Tibial artery (tissue), 4 donors: ENCODE data around the gene CYP39A1.
A peak's percentile ranks its signal among the peaks of the same experiment; 100 is the strongest.

Source experiments
- DNase-seq, 2 donors: peaks; one replicate each; pipeline ENCODE4 v3.0.0-alpha.2; 2019
- H3K27ac ChIP-seq, 2 donors: fragments of 200-600 bp; sonication (generic) in 1 of 2; 1 replicate in 1 of 2; 2 replicates in 1 of 2; pipeline ENCODE4 v1.5.1; 2018 to 2019; ENCODE audit warnings: mild to moderate bottlenecking in 1 of 2
- H3K27me3 ChIP-seq, 2 donors: fragments of 200-600 bp; sonication (generic) in 1 of 2; one replicate each; pipeline versions ENCODE4 v1.5.1 to v1.6.0; 2016 to 2019
- H3K36me3 ChIP-seq, 3 donors: fragments of 200-600 bp; sonication (generic) in 2 of 3; one replicate each; pipeline ENCODE4 v1.5.1; 2016 to 2019; ENCODE audit warnings: mild to moderate bottlenecking in 2 of 3
- H3K4me1 ChIP-seq, 4 donors: fragments of 200-600 bp; sonication (generic) in 2 of 4; 1 replicate in 3 of 4; 2 replicates in 1 of 4; pipeline ENCODE4 v1.5.1; 2016 to 2019
- H3K4me3 ChIP-seq, 2 donors: fragments of 200-600 bp; sonication (generic) in 1 of 2; 1 replicate in 1 of 2; 2 replicates in 1 of 2; pipeline ENCODE4 v1.5.1; 2018 to 2019; ENCODE audit warnings: mild to moderate bottlenecking in 2 of 2
- H3K9me3 ChIP-seq, 3 donors: fragments of 200-600 bp; sonication (generic) in 1 of 3; one replicate each; pipeline ENCODE4 v1.5.1; 2016 to 2019
- intact Hi-C: fragments of 100-400 bp; cut with DNase I; formaldehyde crosslinking; loops from one replicate; pipeline ENCODE4 v1.15.0; 2023; ENCODE audit warnings: low total_unique reads
- TF ChIP-seq, protein P1 (sequence below), 2 experiments: fragments of 200-600 bp in 1 of 2; fragments of 450-650 bp in 1 of 2; IDR thresholded peaks; one replicate each; pipeline ENCODE4 v1.5.1; 2017 to 2019; ENCODE audit warnings: antibody characterized with exemption in 2 of 2, mild to moderate bottlenecking in 1 of 2, moderate library complexity in 1 of 2

CYP39A1 gene

GRCh38 chr6:46606338-46606737, 46.3 kb downstream of the CYP39A1 start:
- H3K9me3 ChIP-seq = no peaks in the 10 kb centered on the region
- peak overlapping the region in 1 of 2 donors; percentile 16 for H3K27ac ChIP-seq
- H3K4me3 ChIP-seq = no peak overlapping the region
- no peaks in the 10 kb centered on the region for H3K36me3 ChIP-seq
- DNase-seq = no peak
- H3K4me1 ChIP-seq = peaks cover 0 to 27% (median 8%) of the 10 kb centered on the region in 4 donors
- TF ChIP-seq, protein P1, sequence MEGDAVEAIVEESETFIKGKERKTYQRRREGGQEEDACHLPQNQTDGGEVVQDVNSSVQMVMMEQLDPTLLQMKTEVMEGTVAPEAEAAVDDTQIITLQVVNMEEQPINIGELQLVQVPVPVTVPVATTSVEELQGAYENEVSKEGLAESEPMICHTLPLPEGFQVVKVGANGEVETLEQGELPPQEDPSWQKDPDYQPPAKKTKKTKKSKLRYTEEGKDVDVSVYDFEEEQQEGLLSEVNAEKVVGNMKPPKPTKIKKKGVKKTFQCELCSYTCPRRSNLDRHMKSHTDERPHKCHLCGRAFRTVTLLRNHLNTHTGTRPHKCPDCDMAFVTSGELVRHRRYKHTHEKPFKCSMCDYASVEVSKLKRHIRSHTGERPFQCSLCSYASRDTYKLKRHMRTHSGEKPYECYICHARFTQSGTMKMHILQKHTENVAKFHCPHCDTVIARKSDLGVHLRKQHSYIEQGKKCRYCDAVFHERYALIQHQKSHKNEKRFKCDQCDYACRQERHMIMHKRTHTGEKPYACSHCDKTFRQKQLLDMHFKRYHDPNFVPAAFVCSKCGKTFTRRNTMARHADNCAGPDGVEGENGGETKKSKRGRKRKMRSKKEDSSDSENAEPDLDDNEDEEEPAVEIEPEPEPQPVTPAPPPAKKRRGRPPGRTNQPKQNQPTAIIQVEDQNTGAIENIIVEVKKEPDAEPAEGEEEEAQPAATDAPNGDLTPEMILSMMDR (IDR thresholded peaks at IDR 0.05) = no peak
- intact Hi-C loops = no loop called here
- H3K27me3 ChIP-seq = no peaks in the 10 kb centered on the region

DNA sequence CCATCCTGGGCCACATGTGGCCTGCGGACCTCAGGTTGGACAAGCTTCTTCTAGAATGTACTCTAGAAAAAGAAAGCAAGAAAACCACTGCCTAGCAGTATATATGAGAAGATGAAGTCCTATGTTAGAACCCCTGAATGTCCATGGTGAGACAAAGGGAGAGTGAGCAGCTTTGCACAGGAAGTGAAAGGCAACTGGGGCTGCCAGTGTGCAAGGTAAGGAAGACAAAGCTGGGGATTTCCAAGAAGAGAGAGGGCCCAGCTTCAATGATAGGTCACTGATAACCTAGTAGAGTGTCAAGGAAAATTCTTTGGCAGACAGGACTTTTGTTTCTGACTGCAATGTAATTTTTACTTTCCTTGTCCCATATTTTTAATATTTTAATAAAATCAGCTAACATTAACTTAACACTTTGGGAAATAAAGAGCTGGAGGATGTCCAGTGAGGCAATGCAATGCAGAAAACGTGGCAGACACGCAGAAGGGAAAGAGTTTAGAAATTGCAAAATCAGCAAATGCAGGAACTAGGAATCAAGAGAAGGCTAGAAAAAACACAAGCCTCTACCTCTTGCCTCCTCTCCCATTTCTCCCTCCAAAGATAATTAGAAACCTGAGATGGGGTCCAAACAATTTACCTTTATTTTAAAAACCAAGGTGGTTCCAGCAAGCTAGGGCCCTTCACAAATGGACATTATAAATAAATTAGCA, 47.4 kb downstream of the CYP39A1 start:
- Histone ChIP-seq H3K36me3 (no peaks in the 10 kb centered on the region), H3K27ac (peak overlapping the region in 1 of 2 donors; percentile 16), H3K4me3 (no peak overlapping the region), H3K9me3 (no peaks in the 10 kb centered on the region), H3K4me1 (peaks cover 0 to 27% (median 8%) of the 10 kb centered on the region in 4 donors), H3K27me3 (no peaks in the 10 kb centered on the region)
- TF ChIP-seq, protein P1 (IDR thresholded peaks at IDR 0.05) = no peak
- no peak for DNase-seq
- intact Hi-C loops = no loop called here

DNA sequence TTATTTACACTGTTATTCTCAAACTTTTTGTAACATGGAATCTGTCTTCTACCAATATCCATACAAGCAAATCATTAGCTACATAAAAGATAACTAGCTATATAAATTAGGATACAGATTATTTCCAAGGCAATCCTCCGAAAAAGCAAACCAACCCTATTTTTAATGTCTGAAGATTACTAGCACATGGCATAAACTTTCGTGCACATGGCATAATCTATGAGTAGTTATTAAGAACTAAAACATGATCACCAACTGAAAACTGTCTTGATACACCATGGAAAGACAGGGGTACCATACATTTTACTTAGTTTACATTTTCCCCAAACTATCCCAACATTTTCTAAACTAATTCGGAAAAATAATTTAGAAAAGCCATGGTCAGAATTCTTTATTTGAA, 54.4 kb downstream of the CYP39A1 start:
- Histone ChIP-seq H3K27me3 (no peaks in the 10 kb centered on the region), H3K4me3 (no peak overlapping the region), H3K36me3 (peaks cover 0 to 6% (median 0%) of the 10 kb centered on the region in 3 donors), H3K9me3 (peaks cover 0 to 5% (median 0%) of the 10 kb centered on the region in 3 donors), H3K27ac (no peak overlapping the region), H3K4me1 (peaks cover 0 to 8% (median 0%) of the 10 kb centered on the region in 4 donors)
- intact Hi-C loops = no loop called here
- DNase-seq = no peak
- TF ChIP-seq, protein P1 (IDR thresholded peaks at IDR 0.05) = no peak

DNA sequence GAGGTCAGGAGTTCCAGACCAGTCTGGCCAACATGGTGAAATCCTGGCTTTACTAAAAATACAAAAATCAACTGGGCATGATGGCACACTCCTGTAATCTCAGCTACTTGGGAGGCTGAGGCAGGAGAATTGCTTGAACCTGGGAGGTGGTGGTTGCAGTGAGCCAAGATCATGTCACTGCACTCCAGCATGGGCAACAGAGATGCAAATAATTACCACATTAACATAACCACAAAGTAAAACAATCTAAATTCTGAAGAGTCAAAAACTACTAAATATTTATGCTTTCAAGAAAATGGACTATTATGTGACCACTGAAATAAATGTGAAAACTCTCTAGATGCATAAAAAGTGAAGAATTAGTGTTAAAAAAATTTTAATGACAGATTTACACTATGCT, 59.9 kb downstream of the CYP39A1 start:
- peaks cover 0 to 5% (median 0%) of the 10 kb centered on the region in 3 donors for H3K9me3 ChIP-seq
- no peak overlapping the region for H3K4me3 ChIP-seq
- no peak for DNase-seq
- H3K36me3 ChIP-seq = peaks cover 0 to 6% (median 0%) of the 10 kb centered on the region in 3 donors
- H3K27ac ChIP-seq = no peak overlapping the region
- TF ChIP-seq, protein P1 (IDR thresholded peaks at IDR 0.05) = no peak
- intact Hi-C loops = no loop called here
- H3K4me1 ChIP-seq = peaks cover 0 to 38% (median under 1%) of the 10 kb centered on the region in 4 donors
- H3K27me3 ChIP-seq = no peaks in the 10 kb centered on the region

DNA sequence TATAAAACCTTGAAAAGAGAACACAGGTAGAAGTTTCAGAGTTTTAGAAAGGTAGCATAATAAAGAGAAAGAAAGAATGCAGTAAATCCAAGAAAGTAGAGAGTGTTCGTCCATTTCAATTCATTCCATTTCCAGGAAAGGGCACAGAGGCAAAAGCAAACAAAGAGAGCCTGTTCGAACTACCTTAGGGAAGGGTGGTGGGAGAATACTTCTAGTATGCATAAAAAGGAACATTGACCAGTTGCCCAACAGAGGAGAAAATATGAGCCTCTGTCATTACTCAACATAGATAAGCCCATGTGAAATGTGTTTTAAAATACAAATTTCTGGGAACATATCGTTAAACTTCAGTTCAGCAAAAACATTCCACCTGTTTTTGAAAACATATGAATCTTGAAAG, 60.6 kb downstream of the CYP39A1 start:
- Histone ChIP-seq H3K9me3 (peaks cover 0 to 5% (median 0%) of the 10 kb centered on the region in 3 donors), H3K36me3 (peaks cover 0 to 6% (median 0%) of the 10 kb centered on the region in 3 donors), H3K27me3 (no peaks in the 10 kb centered on the region), H3K27ac (no peak overlapping the region), H3K4me1 (peaks cover 0 to 45% (median 4%) of the 10 kb centered on the region in 4 donors), H3K4me3 (no peak overlapping the region)
- TF ChIP-seq, protein P1 (IDR thresholded peaks at IDR 0.05) = no peak
- intact Hi-C loops = no loop called here
- DNase-seq = no peak
